ENCODE results near the gene CDHR1. TPM values are rescaled to one million over a fixed set of nuclear protein-coding genes. Genes with fewer than 3 reads are reported as not detected.

Gene CDHR1
- total RNA-seq, 1 experiment from 2014 or later = 6.6 TPM

- no peak overlapping the region for H3K23ac ChIP-seq (ENCODE audit: insufficient read length, low read depth, low read length)
- no peaks in the 10 kb centered on the region; the same call in 1 of the 2 replicates for H3K27me3 ChIP-seq (ENCODE audit: insufficient read depth, low read length)
- no CpG with 5 or more reads among the region's 8 CpGs for WGBS (ENCODE audit: extremely low coverage, insufficient read length, low lambda C conversion rate)
- TF ChIP-seq CTCF (conservative IDR thresholded peaks at IDR 0.05) = no peak
- H3T11ph ChIP-seq (ENCODE audit: low read length) = no peak overlapping the region
- H3K9ac ChIP-seq (ENCODE audit: extremely low read depth, insufficient read length, low read length) = no peak overlapping the region
- no peak overlapping the region for H2BK5ac ChIP-seq (ENCODE audit: insufficient read length, low read length)
- H4K20me1 ChIP-seq (ENCODE audit: control insufficient read depth, insufficient read depth, insufficient read length) = no peaks in the 10 kb centered on the region
- no peak overlapping the region for H2BK12ac ChIP-seq (ENCODE audit: insufficient read length, low read depth, low read length)
- Mint-ChIP-seq H3K4me3 (no peak overlapping the region), H3K36me3 (ENCODE audit: insufficient read depth in 1 of 3, low read depth in 3 of 3) (peaks cover 0 to 8% (median 3%) of the 10 kb centered on the region in 3 experiments; a peak in 4 of 7 replicates), H3K4me1 (no peaks in the 10 kb centered on the region), H3K9me3 (peaks cover 7 to 10% of the 10 kb centered on the region in 2 experiments; a peak in 4 of 5 replicates), H3K27me3 (ENCODE audit: low read depth) (peaks cover 3% of the 10 kb centered on the region), H3K27ac (no peak overlapping the region)
- peaks cover 3% of the 10 kb centered on the region; the same call in 1 of the 2 replicates for H3K4me1 ChIP-seq (ENCODE audit: insufficient read depth, low read length)
- H4K8ac ChIP-seq (replicated peaks; ENCODE audit: insufficient read length, low read depth, low read length) = no peak overlapping the region
- no peaks in the 10 kb centered on the region for H3K9me3 ChIP-seq (ENCODE audit: control insufficient read depth, low read depth, low read length)
- no peaks in the 10 kb centered on the region for H3K79me1 ChIP-seq (ENCODE audit: insufficient read depth, low read depth, low read length, poor library complexity, severe bottlenecking)
- no peaks in the 10 kb centered on the region for H3K79me2 ChIP-seq (ENCODE audit: insufficient read depth, low read length)
- no peak overlapping the region for H3K14ac ChIP-seq (ENCODE audit: insufficient read depth, low read length)
- no peak overlapping the region for H3K4me2 ChIP-seq (ENCODE audit: insufficient read depth, insufficient read length, low read length)
- no peak overlapping the region for H2BK20ac ChIP-seq (ENCODE audit: low read depth, low read length, poor library complexity, severe bottlenecking)
- H3K23me2 ChIP-seq (ENCODE audit: insufficient read length, low read depth, low read length, poor library complexity, severe bottlenecking) = no peaks in the 10 kb centered on the region
- H3K56ac ChIP-seq (ENCODE audit: insufficient read length, low read depth, low read length) = no peak overlapping the region
- DNase-seq = no peak
- H4K91ac ChIP-seq (ENCODE audit: insufficient read length, low read depth, low read length) = no peak overlapping the region
- no peak overlapping the region for H3K27ac ChIP-seq (ENCODE audit: insufficient read length, low read depth, low read length)
- no peak overlapping the region for H2AK5ac ChIP-seq (ENCODE audit: insufficient read length, low read length)
- no peak overlapping the region for H3K18ac ChIP-seq (ENCODE audit: insufficient read length, low read depth, low read length)
- no peak overlapping the region for H4K5ac ChIP-seq (ENCODE audit: insufficient read length, low read depth, low read length)
- H3K4ac ChIP-seq (ENCODE audit: low read depth, low read length) = no peak overlapping the region
- H2BK120ac ChIP-seq (ENCODE audit: low read depth, low read length, poor library complexity, severe bottlenecking) = no peak overlapping the region
- H2BK15ac ChIP-seq (ENCODE audit: low read depth, low read length) = no peak overlapping the region
- no peak overlapping the region for H2AFZ ChIP-seq (ENCODE audit: low read length)
Observed at GRCh38 chr10:84177541-84178141, 16.7 kb upstream of the CDHR1 start.

All from H9 (cell line).